ENCODE results near the gene ERBB4. TPM values are rescaled to one million over a fixed set of nuclear protein-coding genes. Genes with fewer than 3 reads are reported as not detected.

The ERBB4 gene
- total RNA-seq, 2 experiments from 2014 or later: not detected

DNA sequence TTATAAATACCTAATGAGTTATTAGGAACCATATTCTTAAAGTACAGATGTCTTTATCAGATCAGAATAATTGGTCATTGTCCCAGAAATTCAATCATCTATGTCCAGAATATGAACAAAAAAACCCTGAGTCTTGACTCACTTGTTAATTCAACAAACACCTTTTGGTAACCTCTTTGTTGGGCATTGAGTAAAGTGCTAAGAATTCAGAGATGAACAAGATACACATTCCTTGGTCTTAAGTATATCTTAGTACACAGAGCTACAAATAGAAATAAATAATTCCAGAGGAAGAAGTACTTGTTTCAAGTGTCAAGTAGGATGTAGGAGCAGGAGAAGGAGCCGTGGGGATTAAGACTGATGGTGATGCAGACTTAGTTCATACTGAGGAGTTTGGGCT is 1184.1 kb downstream of the ERBB4 start:
- DNase-seq: no peak
- H3K9me3 Mint-ChIP-seq: no peaks in the 10 kb centered on the region
- no peak overlapping the region for H3K27ac ChIP-seq (ENCODE audit: low read depth in 1 of 2, low read length in 2 of 2)
- H3K36me3 Mint-ChIP-seq (ENCODE audit: low read depth): no peaks in the 10 kb centered on the region
- no peaks in the 10 kb centered on the region for H3K27me3 ChIP-seq (ENCODE audit: control insufficient read depth in 1 of 2, insufficient read depth in 2 of 2, low read length in 2 of 2)
- H3K27me3 Mint-ChIP-seq: no peaks in the 10 kb centered on the region
- ChIA-PET CTCF (no interaction called here), POLR2A (no interaction called here)
- H3K9me3 ChIP-seq (ENCODE audit: control insufficient read depth in 1 of 2, insufficient read depth in 1 of 2, low read length in 2 of 2): no peaks in the 10 kb centered on the region
- no peak for ATAC-seq (ENCODE audit: poor library complexity)
- no peaks in the 10 kb centered on the region for H3K4me1 ChIP-seq (ENCODE audit: insufficient read depth, low read length)
- TF ChIP-seq, protein P1, sequence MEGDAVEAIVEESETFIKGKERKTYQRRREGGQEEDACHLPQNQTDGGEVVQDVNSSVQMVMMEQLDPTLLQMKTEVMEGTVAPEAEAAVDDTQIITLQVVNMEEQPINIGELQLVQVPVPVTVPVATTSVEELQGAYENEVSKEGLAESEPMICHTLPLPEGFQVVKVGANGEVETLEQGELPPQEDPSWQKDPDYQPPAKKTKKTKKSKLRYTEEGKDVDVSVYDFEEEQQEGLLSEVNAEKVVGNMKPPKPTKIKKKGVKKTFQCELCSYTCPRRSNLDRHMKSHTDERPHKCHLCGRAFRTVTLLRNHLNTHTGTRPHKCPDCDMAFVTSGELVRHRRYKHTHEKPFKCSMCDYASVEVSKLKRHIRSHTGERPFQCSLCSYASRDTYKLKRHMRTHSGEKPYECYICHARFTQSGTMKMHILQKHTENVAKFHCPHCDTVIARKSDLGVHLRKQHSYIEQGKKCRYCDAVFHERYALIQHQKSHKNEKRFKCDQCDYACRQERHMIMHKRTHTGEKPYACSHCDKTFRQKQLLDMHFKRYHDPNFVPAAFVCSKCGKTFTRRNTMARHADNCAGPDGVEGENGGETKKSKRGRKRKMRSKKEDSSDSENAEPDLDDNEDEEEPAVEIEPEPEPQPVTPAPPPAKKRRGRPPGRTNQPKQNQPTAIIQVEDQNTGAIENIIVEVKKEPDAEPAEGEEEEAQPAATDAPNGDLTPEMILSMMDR (IDR thresholded peaks at IDR 0.05): no peak
- no peaks in the 10 kb centered on the region for H3K4me1 Mint-ChIP-seq (ENCODE audit: low read depth)
- no peak overlapping the region for H3K4me3 ChIP-seq (ENCODE audit: low read length)
- H3K4me3 Mint-ChIP-seq: no peak overlapping the region
- intact Hi-C loops (cut with DNase I, micrococcal nuclease): no loop called here
- no peaks in the 10 kb centered on the region for H3K36me3 ChIP-seq (ENCODE audit: insufficient read depth, low read length)
- H3K27ac Mint-ChIP-seq: no peak overlapping the region

GRCh38 chr2:211351987-211352386 is 1186.6 kb downstream of the ERBB4 start:
- ChIA-PET POLR2A (no interaction called here), CTCF (no interaction called here)
- Mint-ChIP-seq H3K9me3 (no peaks in the 10 kb centered on the region), H3K4me1 (ENCODE audit: low read depth) (no peaks in the 10 kb centered on the region), H3K27me3 (no peaks in the 10 kb centered on the region), H3K36me3 (ENCODE audit: low read depth) (no peaks in the 10 kb centered on the region), H3K4me3 (no peak overlapping the region), H3K27ac (no peak overlapping the region)
- TF ChIP-seq, protein P1 (IDR thresholded peaks at IDR 0.05): no peak
- Histone ChIP-seq H3K9me3 (ENCODE audit: control insufficient read depth in 1 of 2, insufficient read depth in 1 of 2, low read length in 2 of 2) (no peaks in the 10 kb centered on the region), H3K4me3 (ENCODE audit: low read length) (no peak overlapping the region), H3K27ac (ENCODE audit: low read depth in 1 of 2, low read length in 2 of 2) (no peak overlapping the region), H3K27me3 (ENCODE audit: control insufficient read depth in 1 of 2, insufficient read depth in 2 of 2, low read length in 2 of 2) (no peaks in the 10 kb centered on the region), H3K4me1 (ENCODE audit: insufficient read depth, low read length) (no peaks in the 10 kb centered on the region), H3K36me3 (ENCODE audit: insufficient read depth, low read length) (no peaks in the 10 kb centered on the region)
- DNase-seq: no peak
- intact Hi-C loops (cut with DNase I, micrococcal nuclease): no loop called here
- ATAC-seq (ENCODE audit: poor library complexity): no peak

DNA sequence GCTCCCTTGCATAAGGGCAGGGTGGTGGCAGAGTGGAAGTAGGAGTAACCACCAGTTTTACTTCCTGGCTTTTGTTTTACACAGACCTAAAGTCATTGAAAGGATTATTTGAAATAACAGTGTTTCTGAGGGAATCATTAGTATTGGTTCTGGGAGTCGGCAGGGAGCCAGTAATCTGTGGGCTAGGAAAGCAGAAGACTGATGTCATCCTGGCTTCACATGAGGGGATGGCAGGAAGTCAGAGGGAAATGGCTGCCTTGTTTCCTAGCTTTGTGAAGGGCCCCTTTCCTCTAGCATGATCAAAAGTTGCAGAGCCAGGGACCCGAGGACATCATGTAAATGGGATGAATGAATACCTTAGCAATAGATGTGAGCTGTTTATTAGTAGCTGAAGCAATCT is 1189.6 kb downstream of the ERBB4 start:
- Mint-ChIP-seq H3K4me1 (ENCODE audit: low read depth) (no peaks in the 10 kb centered on the region), H3K9me3 (no peaks in the 10 kb centered on the region), H3K27me3 (no peaks in the 10 kb centered on the region), H3K36me3 (ENCODE audit: low read depth) (no peaks in the 10 kb centered on the region), H3K4me3 (no peak overlapping the region), H3K27ac (no peak overlapping the region)
- Histone ChIP-seq H3K27me3 (ENCODE audit: control insufficient read depth in 1 of 2, insufficient read depth in 2 of 2, low read length in 2 of 2) (no peaks in the 10 kb centered on the region), H3K9me3 (ENCODE audit: control insufficient read depth in 1 of 2, insufficient read depth in 1 of 2, low read length in 2 of 2) (no peaks in the 10 kb centered on the region), H3K36me3 (ENCODE audit: insufficient read depth, low read length) (no peaks in the 10 kb centered on the region), H3K4me3 (ENCODE audit: low read length) (no peak overlapping the region), H3K4me1 (ENCODE audit: insufficient read depth, low read length) (no peaks in the 10 kb centered on the region), H3K27ac (ENCODE audit: low read depth in 1 of 2, low read length in 2 of 2) (no peak overlapping the region)
- intact Hi-C loops (cut with DNase I, micrococcal nuclease): no loop called here
- DNase-seq (no peak), ATAC-seq (ENCODE audit: poor library complexity) (no peak)
- CTCF ChIA-PET: no interaction called here
- POLR2A ChIA-PET: no interaction called here
- TF ChIP-seq, protein P1 (IDR thresholded peaks at IDR 0.05): no peak

Measured in CD4-positive, alpha-beta T cell (primary cell).